Body of pancreas (tissue), 4 donors: Measurements from ENCODE around the gene CCDC57.

Experiments
- POLR2A ChIP-seq, 3 donors: fragments of 450-650 bp; IDR thresholded peaks; one replicate each; pipeline ENCODE4 v1.6.1; 2016; ENCODE audit warnings: antibody characterized with exemption in 3 of 3, mild to moderate bottlenecking in 2 of 3
- TF ChIP-seq, protein P1 (sequence below), 7 experiments: fragments of 450-650 bp in 4 of 7; fragments of 200-600 bp in 3 of 7; sonication (generic) in 3 of 7; IDR thresholded peaks; one replicate each; pipeline ENCODE4 v1.5.1; 2016 to 2019; ENCODE audit warnings: antibody characterized with exemption in 7 of 7

DNA sequence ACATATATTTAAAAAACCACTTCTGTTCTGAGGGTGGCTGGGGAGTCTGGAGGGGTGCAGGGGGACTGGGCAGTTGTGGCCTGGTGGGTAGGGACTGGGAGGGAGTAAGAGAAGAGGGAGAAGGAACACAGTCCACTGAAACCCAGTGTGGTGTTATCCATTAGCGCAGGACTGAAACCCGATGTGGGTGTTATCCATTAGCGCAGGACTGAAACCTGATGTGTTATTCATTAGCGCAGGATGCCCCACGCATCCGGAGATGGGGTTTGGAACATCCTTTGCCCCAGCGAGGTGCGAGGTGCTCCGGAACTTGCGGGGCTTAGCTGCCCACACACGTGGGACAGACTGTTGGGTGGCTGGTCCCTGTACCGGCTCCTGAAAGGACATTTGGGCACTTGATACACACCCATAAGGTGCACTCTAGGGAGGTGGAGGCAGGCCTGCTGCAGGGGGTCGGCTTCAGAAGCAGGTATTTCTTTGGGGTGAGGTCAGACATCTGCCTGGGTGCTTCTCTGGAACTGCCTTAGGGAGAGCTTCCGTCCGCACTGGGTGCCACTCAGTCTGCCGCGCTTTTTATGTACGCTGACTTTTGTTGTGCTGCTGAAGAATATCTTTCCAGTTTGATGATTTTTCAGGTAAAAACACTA is 94.4 kb downstream of the CCDC57 start:
- TF ChIP-seq, protein P1, sequence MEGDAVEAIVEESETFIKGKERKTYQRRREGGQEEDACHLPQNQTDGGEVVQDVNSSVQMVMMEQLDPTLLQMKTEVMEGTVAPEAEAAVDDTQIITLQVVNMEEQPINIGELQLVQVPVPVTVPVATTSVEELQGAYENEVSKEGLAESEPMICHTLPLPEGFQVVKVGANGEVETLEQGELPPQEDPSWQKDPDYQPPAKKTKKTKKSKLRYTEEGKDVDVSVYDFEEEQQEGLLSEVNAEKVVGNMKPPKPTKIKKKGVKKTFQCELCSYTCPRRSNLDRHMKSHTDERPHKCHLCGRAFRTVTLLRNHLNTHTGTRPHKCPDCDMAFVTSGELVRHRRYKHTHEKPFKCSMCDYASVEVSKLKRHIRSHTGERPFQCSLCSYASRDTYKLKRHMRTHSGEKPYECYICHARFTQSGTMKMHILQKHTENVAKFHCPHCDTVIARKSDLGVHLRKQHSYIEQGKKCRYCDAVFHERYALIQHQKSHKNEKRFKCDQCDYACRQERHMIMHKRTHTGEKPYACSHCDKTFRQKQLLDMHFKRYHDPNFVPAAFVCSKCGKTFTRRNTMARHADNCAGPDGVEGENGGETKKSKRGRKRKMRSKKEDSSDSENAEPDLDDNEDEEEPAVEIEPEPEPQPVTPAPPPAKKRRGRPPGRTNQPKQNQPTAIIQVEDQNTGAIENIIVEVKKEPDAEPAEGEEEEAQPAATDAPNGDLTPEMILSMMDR (IDR thresholded peaks at IDR 0.05), result no peak
- TF ChIP-seq POLR2A (IDR thresholded peaks at IDR 0.05), result no peak
